Measurements from ENCODE around the gene CCNK. TPM values are rescaled to one million over a fixed set of nuclear protein-coding genes. Genes with fewer than 3 reads are reported as not detected.

The CCNK gene
- total RNA-seq, 1 donor from 2014 or later = 53.6 TPM

- Histone ChIP-seq H3K27me3 (ENCODE audit: low read depth) (no peaks in the 10 kb centered on the region), H3K9me3 (no peaks in the 10 kb centered on the region), H3K4me3 (no peak overlapping the region), H3K36me3 (no peaks in the 10 kb centered on the region), H3K4me1 (peaks cover 18% of the 10 kb centered on the region), H3K27ac (no peak overlapping the region)
- ATAC-seq = no peak
- DNase-seq = no peak
- intact Hi-C loops (cut with DNase I) = no loop called here
- TF ChIP-seq, protein P1, sequence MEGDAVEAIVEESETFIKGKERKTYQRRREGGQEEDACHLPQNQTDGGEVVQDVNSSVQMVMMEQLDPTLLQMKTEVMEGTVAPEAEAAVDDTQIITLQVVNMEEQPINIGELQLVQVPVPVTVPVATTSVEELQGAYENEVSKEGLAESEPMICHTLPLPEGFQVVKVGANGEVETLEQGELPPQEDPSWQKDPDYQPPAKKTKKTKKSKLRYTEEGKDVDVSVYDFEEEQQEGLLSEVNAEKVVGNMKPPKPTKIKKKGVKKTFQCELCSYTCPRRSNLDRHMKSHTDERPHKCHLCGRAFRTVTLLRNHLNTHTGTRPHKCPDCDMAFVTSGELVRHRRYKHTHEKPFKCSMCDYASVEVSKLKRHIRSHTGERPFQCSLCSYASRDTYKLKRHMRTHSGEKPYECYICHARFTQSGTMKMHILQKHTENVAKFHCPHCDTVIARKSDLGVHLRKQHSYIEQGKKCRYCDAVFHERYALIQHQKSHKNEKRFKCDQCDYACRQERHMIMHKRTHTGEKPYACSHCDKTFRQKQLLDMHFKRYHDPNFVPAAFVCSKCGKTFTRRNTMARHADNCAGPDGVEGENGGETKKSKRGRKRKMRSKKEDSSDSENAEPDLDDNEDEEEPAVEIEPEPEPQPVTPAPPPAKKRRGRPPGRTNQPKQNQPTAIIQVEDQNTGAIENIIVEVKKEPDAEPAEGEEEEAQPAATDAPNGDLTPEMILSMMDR (IDR thresholded peaks at IDR 0.05) = no peak
These were observed 57.5 kb downstream of the CCNK start for GRCh38 chr14:99538733-99539132.

- Histone ChIP-seq H3K9me3 (no peaks in the 10 kb centered on the region), H3K4me3 (no peak overlapping the region), H3K27me3 (ENCODE audit: low read depth) (no peaks in the 10 kb centered on the region), H3K27ac (no peak overlapping the region), H3K36me3 (no peaks in the 10 kb centered on the region), H3K4me1 (peaks cover 18% of the 10 kb centered on the region)
- TF ChIP-seq, protein P1 (IDR thresholded peaks at IDR 0.05) = no peak
- DNase-seq (no peak), ATAC-seq (no peak)
- intact Hi-C loops (cut with DNase I) = no loop called here
These were observed 58.3 kb downstream of the CCNK start for GRCh38 chr14:99539491-99539890.

GRCh38 chr14:99540196-99541032 lies 59.2 kb downstream of the CCNK start:
- intact Hi-C loops (cut with DNase I) = no loop called here
- Histone ChIP-seq H3K27me3 (ENCODE audit: low read depth) (no peaks in the 10 kb centered on the region), H3K36me3 (no peaks in the 10 kb centered on the region), H3K4me1 (peaks cover 18% of the 10 kb centered on the region), H3K4me3 (no peak overlapping the region), H3K27ac (no peak overlapping the region), H3K9me3 (no peaks in the 10 kb centered on the region)
- ATAC-seq (no peak), DNase-seq (no peak)
- TF ChIP-seq, protein P1 (IDR thresholded peaks at IDR 0.05) = no peak

- DNase-seq (no peak), ATAC-seq (no peak)
- Histone ChIP-seq H3K4me3 (no peak overlapping the region), H3K4me1 (peaks cover 18% of the 10 kb centered on the region), H3K36me3 (no peaks in the 10 kb centered on the region), H3K27me3 (ENCODE audit: low read depth) (no peaks in the 10 kb centered on the region), H3K27ac (no peak overlapping the region), H3K9me3 (no peaks in the 10 kb centered on the region)
- intact Hi-C loops (cut with DNase I) = no loop called here
- TF ChIP-seq, protein P1 (IDR thresholded peaks at IDR 0.05) = no peak
These were observed 60.0 kb downstream of the CCNK start for GRCh38 chr14:99541211-99541610.

DNA sequence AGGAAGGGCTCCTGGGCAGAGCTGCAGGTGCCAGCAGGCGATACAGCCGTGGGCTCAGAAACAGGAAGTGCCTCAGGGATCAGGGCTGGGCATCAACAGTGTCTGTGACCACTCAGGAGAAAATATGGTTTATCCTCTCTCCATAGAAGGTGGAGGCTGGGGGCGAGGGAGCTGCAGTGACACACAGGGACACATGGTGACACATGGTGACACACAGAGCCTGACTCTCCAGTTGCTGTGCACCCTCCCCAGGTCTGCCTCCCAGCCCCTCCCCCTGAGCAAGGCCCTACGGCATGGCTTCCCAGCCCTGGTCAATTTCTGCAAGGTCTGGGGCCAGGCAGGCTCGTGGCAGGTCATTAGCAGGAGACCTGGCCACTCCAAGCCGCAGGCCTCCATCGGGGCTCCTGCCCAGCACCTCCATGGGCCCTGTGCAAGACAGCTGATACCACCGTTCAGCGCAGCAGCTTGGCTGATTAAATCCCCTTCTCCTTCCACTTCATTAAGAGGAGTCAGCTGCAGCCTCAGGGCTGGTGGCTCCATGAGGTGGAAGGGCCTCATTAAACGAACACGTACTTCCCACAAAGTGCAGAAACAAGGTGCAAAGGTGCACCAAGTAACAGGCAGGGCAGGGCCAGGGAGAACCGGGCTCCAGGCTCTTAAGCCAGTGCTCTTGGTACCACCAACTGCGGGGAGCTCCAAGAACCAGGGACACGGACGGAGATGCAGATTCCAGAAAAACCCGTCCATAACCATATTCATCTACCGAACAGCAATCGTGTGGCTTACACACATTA lies 60.7 kb downstream of the CCNK start:
- Histone ChIP-seq H3K4me1 (peaks cover 18% of the 10 kb centered on the region), H3K4me3 (no peak overlapping the region), H3K36me3 (no peaks in the 10 kb centered on the region), H3K27me3 (ENCODE audit: low read depth) (no peaks in the 10 kb centered on the region), H3K27ac (no peak overlapping the region), H3K9me3 (no peaks in the 10 kb centered on the region)
- intact Hi-C loops (cut with DNase I) = no loop called here
- ATAC-seq (peak in 1 of 2 donors; percentile 3), DNase-seq (no peak)
- TF ChIP-seq, protein P1 (IDR thresholded peaks at IDR 0.05) = no peak

Measured in lower lobe of right lung (tissue), 2 donors.